Fibroblast of peridontal ligament (primary cell): ENCODE measurements around the gene PATJ.
"Not testable (repeated sequence)": the region's sequence is repeated elsewhere in the genome, so short reads cannot be mapped to it uniquely, and the experiment has no call there.

Experiments used
- DNase-seq: peaks from one replicate; pipeline ENCODE4 v3.0.0-alpha.2; 2010; ENCODE audit errors: extremely low read depth

The PATJ gene

GRCh38 chr1:62097464-62097863, 355.2 kb downstream of the PATJ start:
- no peak for DNase-seq

DNA sequence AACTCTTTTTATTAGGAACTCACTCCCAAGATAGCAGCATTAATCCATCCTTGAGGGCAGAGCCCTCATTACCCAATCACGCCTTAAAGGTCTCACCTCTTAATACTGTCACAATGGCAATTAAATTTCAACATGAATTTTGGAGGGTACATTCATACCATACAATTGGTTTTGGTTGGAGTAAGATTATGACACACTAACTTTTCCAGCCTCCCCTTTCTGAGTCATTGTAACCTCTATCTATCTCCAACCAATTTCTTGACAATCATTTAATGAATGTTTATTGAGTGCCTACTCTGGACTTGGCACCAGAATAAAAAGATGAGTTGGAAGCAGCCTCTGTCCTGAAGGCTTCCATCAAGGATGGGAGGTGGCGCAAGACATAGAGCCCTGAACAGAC, 358.2 kb downstream of the PATJ start:
- DNase-seq, result no peak

GRCh38 chr1:62103846-62104245, 361.6 kb downstream of the PATJ start:
- DNase-seq, result no peak

DNA sequence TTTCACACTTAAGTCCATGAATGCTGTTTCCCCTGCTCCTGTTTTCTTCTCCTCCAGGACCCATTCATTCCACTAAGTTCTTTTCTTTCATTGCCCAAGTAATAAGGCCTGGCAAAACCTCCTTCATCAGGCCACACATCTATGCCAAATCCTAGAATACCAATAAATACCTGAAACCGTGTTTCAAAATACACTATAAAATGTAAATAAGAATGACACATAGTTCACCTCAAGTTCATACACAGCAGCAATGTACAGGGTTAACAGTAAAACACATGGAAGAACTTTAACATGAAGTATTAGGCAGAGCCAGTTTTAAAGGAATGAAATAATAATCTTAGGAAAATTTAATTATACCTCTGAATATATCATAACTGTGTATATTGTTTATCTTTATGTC, 365.6 kb downstream of the PATJ start:
- no peak for DNase-seq

DNA sequence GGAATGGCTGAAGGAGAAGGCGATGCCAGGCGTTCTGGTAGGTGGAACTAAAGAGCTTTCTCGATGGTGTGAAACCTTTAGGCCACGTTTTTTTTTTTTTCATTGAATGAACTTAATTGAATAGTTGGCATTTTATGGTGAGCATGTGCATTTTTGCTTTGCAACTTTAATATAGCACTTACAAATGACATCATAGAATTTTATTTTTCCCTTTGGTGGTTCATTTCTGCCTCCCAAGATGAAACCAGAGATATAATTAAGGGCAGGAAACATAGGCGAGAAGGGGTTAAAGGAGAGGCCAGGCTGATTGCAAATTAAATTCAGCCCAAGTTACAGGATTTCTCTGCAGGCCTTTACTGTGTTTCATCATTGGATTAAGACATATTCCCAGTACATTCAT, 366.8 kb downstream of the PATJ start:
- DNase-seq, result no peak

- no peak for DNase-seq
These were observed 368.0 kb downstream of the PATJ start for GRCh38 chr1:62110198-62110817.

DNA sequence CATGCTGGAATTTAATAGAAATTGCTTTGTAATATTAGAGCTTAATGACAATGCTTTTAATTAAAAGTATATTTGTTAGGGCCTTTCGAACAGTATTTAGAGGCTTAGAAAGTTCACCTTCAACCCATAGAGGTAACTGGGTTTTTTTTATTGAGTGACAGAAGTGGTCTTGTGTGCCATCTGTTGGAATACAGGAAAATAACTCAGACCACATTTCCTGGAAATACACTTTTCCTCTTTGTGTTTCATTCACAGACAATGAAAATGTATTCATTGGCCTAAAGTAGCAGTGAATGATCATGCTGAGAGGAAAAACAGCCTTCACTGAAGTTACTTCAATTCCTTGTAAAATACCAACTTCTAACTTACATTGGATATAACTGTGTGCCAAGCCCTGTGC, 368.8 kb downstream of the PATJ start:
- no peak for DNase-seq

- no peak for DNase-seq
These were observed 371.2 kb downstream of the PATJ start for GRCh38 chr1:62113507-62113906.

DNA sequence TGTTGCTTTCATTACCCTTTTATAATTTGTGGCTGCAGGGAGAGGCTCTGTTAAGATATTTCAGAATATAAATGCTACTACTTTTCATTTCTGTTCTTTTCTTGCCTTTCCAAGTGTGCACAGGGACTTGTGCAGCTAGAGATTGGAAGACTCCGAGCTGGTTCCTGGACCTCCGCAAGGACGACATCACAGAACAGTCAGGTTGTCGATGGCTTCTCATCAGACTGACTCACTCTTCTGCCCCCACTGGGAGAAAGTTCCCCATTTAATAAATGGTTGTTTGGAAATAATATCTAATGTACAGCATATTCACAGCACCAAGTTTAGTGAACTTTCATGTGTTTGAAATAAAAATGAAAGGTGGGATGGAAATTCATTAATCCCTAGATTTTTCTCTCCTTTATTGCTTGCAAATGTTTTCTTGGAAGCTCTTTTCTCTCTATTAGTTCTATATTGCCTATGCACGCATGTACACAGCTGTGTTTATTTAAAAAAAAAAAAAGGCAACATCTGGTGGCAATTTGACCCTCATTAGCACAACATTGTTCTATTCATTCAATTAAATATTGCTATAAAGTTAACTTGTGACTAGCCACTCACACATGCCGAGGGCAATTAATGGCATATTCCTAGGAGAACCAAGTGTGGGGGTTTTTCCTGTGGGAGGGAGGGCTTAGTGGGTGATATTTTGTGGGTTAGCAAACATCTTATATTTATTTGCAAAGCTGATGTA, 374.9 kb downstream of the PATJ start:
- DNase-seq, result no peak

- no peak for DNase-seq
These were observed 384.5 kb downstream of the PATJ start for GRCh38 chr1:62126579-62127290.

- DNase-seq, result no peak
These were observed 386.5 kb downstream of the PATJ start for GRCh38 chr1:62128745-62129144.

DNA sequence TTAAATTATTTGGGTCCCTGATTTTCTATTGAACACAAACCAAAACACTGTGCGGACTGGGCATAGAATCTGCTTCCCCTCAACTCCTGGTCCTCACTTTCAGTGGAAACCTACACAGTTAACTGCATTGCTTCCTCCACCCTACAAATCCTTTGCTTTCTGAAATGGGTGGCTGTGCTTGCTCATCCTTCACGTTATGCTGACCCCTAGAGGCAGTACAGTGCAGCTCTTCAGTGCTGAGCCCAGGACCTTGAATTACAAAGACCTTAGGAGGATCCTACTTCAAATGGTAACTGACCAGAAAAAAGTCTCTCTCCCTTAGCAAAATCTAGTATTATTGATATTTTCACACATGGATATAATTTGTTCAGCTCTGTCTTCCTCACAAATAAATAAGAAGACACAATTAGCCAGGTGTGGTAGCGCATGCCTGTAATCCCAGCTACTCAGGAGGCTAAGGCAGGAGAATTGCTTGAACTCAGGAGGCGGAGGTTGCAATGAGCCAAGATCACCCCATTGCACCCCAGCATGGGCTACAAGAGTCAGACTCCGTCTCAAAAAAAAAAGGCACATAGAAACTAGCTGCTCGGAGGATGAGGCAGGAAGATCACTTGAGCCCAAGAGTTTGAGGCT, 388.9 kb downstream of the PATJ start:
- peak; percentile 67 for DNase-seq

GRCh38 chr1:62138029-62138428, 395.7 kb downstream of the PATJ start:
- no peak for DNase-seq

DNA sequence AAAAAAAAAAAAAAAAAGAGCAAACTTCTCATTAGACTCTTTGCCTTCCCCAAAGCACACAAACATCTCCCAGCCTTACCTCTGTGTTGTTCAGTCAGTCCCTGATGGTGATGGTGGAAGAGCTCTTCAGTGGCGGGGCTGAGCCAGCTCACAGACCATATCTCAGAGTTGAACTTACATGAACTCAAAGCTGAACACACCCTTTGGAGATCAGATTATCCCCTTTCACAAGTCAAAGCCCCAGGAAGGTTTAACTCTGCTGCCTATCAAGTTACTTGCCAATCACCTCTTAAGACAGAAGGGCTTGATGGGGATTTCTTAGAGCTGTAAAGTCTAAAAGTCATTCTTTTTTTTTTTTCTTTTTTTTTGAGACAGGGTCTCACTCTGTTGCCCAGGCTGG, 397.1 kb downstream of the PATJ start:
- no peak for DNase-seq

- DNase-seq, result no peak
These were observed 398.4 kb downstream of the PATJ start for GRCh38 chr1:62140666-62141065.

DNA sequence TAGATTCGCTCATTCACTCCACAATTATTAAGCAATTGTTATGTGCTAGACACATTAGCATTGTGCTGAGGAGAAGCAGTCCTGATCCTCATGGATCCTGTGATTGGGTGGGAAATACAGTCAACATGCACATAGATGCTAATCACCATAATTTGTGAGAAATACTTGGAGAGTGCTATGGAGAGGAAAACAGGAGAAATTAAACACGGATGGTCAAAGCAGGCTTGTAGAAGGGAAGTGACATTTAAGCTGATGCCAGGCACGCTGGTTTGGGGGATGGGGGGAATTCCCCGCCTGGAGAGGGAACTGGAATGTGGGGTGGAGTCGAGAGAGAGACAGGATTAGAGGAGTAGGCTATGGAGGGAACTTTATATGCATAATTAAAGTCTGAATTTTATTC, 400.2 kb downstream of the PATJ start:
- no peak for DNase-seq

GRCh38 chr1:62144238-62144831, 402.1 kb downstream of the PATJ start:
- peak; percentile 65 for DNase-seq

GRCh38 chr1:62159940-62160348, 417.7 kb downstream of the PATJ start:
- DNase-seq, result no peak

- no peak for DNase-seq
These were observed 419.4 kb downstream of the PATJ start for GRCh38 chr1:62161711-62162110.

DNA sequence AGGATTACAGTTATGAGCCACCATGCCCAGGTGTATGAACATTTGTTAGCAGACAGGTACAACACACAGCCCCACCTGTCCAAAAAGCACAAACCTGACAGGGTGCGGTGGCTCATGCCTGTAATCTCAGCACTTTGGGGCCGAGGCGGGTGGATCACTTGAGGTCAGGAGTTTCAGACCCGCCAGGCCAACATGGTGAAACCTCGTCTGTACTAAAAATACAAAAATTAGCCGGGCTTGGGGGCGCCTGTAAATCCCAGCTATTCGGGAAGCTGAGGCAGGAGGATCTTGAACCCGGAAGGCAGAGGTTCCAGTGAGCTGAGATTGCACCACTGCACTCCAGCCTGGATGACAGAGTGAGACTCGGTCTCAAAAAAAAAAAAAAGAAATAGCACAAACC, 428.1 kb downstream of the PATJ start:
- not testable (repeated sequence) for DNase-seq

GRCh38 chr1:62175568-62176179, 433.4 kb downstream of the PATJ start:
- DNase-seq, result peak; percentile 59
